Endodermal cell (in vitro differentiated cells): ENCODE measurements around the gene EWSR1. TPM values are rescaled to one million over a fixed set of nuclear protein-coding genes. Genes with fewer than 3 reads are reported as not detected.

Experiments
- DNase-seq: peaks from one replicate; pipeline ENCODE4 v3.0.0-alpha.2; 2017
- H3K27ac ChIP-seq: 2 replicates; pipeline ENCODE4 v1.5.1; 2013; ENCODE audit warnings: mild to moderate bottlenecking, low read depth, low read length, moderate library complexity
- H3K27me3 ChIP-seq: 2 replicates; pipeline ENCODE4 v1.6.1; 2013; ENCODE audit warnings: mild to moderate bottlenecking, low read length, moderate library complexity; ENCODE audit not compliant: insufficient read depth, control insufficient read depth, poor library complexity, severe bottlenecking
- H3K36me3 ChIP-seq: 2 replicates; pipeline ENCODE4 v1.7.0; 2013; ENCODE audit warnings: mild to moderate bottlenecking, low read length, moderate library complexity; ENCODE audit not compliant: control insufficient read depth, insufficient read depth
- H3K4me1 ChIP-seq: one replicate; pipeline ENCODE4 v1.7.0; 2013; ENCODE audit warnings: low read length; ENCODE audit not compliant: control insufficient read depth, insufficient read depth
- H3K4me3 ChIP-seq: 2 replicates; pipeline ENCODE4 v1.5.1; 2013; ENCODE audit warnings: mild to moderate bottlenecking, low read length, moderate library complexity
- H3K9ac ChIP-seq: 2 replicates; pipeline ENCODE4 v1.6.1; 2013; ENCODE audit warnings: mild to moderate bottlenecking, low read length, moderate library complexity; ENCODE audit not compliant: poor library complexity, severe bottlenecking; ENCODE audit errors: extremely low read depth
- H3K9me3 ChIP-seq: 2 replicates; pipeline ENCODE4 v1.6.1; 2013; ENCODE audit warnings: mild to moderate bottlenecking, low read length, moderate library complexity; ENCODE audit not compliant: control insufficient read depth
- H3K27ac Mint-ChIP-seq: 2 replicates; pipeline ENCODE4 v1.8.0; 2020; ENCODE audit warnings: mixed read lengths
- H3K27me3 Mint-ChIP-seq: 2 replicates; pipeline ENCODE4 v1.8.0; 2021; ENCODE audit warnings: mild to moderate bottlenecking, mixed read lengths; ENCODE audit not compliant: insufficient read depth
- H3K36me3 Mint-ChIP-seq: 2 replicates; pipeline ENCODE4 v1.8.0; 2020; ENCODE audit warnings: low read depth, mixed read lengths
- H3K4me1 Mint-ChIP-seq: 2 replicates; pipeline ENCODE4 v1.8.0; 2020; ENCODE audit warnings: mixed read lengths
- H3K4me3 Mint-ChIP-seq: 2 replicates; pipeline ENCODE4 v1.8.0; 2020; ENCODE audit warnings: mild to moderate bottlenecking, moderate library complexity, mixed read lengths
- H3K9me3 Mint-ChIP-seq: 2 replicates; pipeline ENCODE4 v1.8.0; 2020; ENCODE audit warnings: mild to moderate bottlenecking, mixed read lengths
- CTCF ChIP-seq: fragments of 200-600 bp; sonication (generic); conservative IDR thresholded peaks from 2 replicates; pipeline ENCODE4 v1.5.0; 2021; ENCODE audit warnings: antibody characterized with exemption, mild to moderate bottlenecking
- WGBS, 2 experiments: methylation state at CpG; one replicate each; pipeline versions ENCODE4 v1.1.5 to v1.1.7; 2013; ENCODE audit warnings: missing lambda C conversion rate in 2 of 2, mixed read lengths in 1 of 2; ENCODE audit not compliant: insufficient coverage in 1 of 2, insufficient read length in 1 of 2; 5-methylcytosine and 5-hydroxymethylcytosine counted together
- total RNA-seq, 2 donors: library from RNA; stranded (reverse); fragmentation: NEBNext Ultra II Directional in 1 of 2; extraction: Animal tissue kit (Norgen Biotek cat#: 25700) in 1 of 2; gene quantifications; 2 replicates in 1 of 2; 3 replicates in 1 of 2; pipeline ENCODE4 v1.2.1, GENCODE V29; 2021

The EWSR1 gene
- total RNA-seq, 2 donors from 2014 or later, result 295 to 352 TPM

GRCh38 chr22:29309332-29310064 lies 41.4 kb downstream of the EWSR1 start:
- Histone ChIP-seq H3K4me3 (no peak overlapping the region), H3K4me1 (peaks cover 8% of the 10 kb centered on the region), H3K27me3 (peaks cover 19% of the 10 kb centered on the region), H3K27ac (no peak overlapping the region), H3K9me3 (no peaks in the 10 kb centered on the region), H3K36me3 (no peaks in the 10 kb centered on the region), H3K9ac (no peak overlapping the region)
- 88 to 92% methylated on average over 11 to 21 of the region's 21 CpGs for WGBS, 2 experiments
- peaks cover 19% of the 10 kb centered on the region for H3K27me3 Mint-ChIP-seq
- DNase-seq, result peak; percentile 48
- H3K4me1 Mint-ChIP-seq, result peaks cover 24% of the 10 kb centered on the region
- H3K27ac Mint-ChIP-seq, result peak overlapping the region; percentile 35
- H3K36me3 Mint-ChIP-seq, result peaks cover 11% of the 10 kb centered on the region
- H3K9me3 Mint-ChIP-seq, result peaks cover 10% of the 10 kb centered on the region
- TF ChIP-seq CTCF, result no peak
- peak overlapping the region; percentile 33 for H3K4me3 Mint-ChIP-seq

GRCh38 chr22:29310065-29310862 lies 42.2 kb downstream of the EWSR1 start:
- Mint-ChIP-seq H3K9me3 (peaks cover 10% of the 10 kb centered on the region), H3K27ac (no peak overlapping the region), H3K36me3 (peaks cover 11% of the 10 kb centered on the region), H3K4me3 (no peak overlapping the region), H3K27me3 (peaks cover 24% of the 10 kb centered on the region), H3K4me1 (peaks cover 22% of the 10 kb centered on the region)
- Histone ChIP-seq H3K9me3 (no peaks in the 10 kb centered on the region), H3K27ac (peak overlapping the region; percentile 44), H3K36me3 (no peaks in the 10 kb centered on the region), H3K4me1 (peaks cover 8% of the 10 kb centered on the region), H3K27me3 (peaks cover 27% of the 10 kb centered on the region), H3K9ac (no peak overlapping the region), H3K4me3 (no peak overlapping the region)
- peak; percentile 59 for DNase-seq
- 88 to 97% methylated on average over 14 to 25 of the region's 28 CpGs for WGBS, 2 experiments
- no peak for TF ChIP-seq CTCF

- no peak overlapping the region for H3K4me3 Mint-ChIP-seq
- H3K36me3 Mint-ChIP-seq, result peaks cover 11% of the 10 kb centered on the region
- H3K4me1 Mint-ChIP-seq, result peaks cover 20% of the 10 kb centered on the region
- peaks cover 10% of the 10 kb centered on the region for H3K9me3 Mint-ChIP-seq
- peaks cover 27% of the 10 kb centered on the region for H3K27me3 Mint-ChIP-seq
- H3K9ac ChIP-seq, result no peak overlapping the region
- H3K4me3 ChIP-seq, result no peak overlapping the region
- TF ChIP-seq CTCF, result no peak
- 50 to 76% methylated on average over 6 to 16 of the region's 18 CpGs for WGBS, 2 experiments
- peaks cover 31% of the 10 kb centered on the region for H3K27me3 ChIP-seq
- peak overlapping the region; percentile 44 for H3K27ac ChIP-seq
- no peaks in the 10 kb centered on the region for H3K36me3 ChIP-seq
- no peaks in the 10 kb centered on the region for H3K9me3 ChIP-seq
- peaks cover 8% of the 10 kb centered on the region for H3K4me1 ChIP-seq
- peak; percentile 88 for DNase-seq
- peak overlapping the region; percentile 55 for H3K27ac Mint-ChIP-seq
Measured at GRCh38 chr22:29310863-29311339, 42.8 kb downstream of the EWSR1 start.
